A673 (cell line): Measurements from ENCODE around the gene ZNF189.

Source experiments
- EZH2 ChIP-seq: fragments of 200-600 bp; sonication (generic); IDR thresholded peaks from 2 replicates; pipeline ENCODE4 v1.6.1; 2017; ENCODE audit warnings: borderline replicate concordance, low read depth, mild to moderate bottlenecking, mixed read lengths, antibody characterized with exemption, low read length; ENCODE audit not compliant: poor library complexity, severe bottlenecking
- TF ChIP-seq, protein P1 (sequence below): fragments of 300-800, 200-600 bp; sonication (generic); conservative IDR thresholded peaks from 2 replicates; pipeline ENCODE4 v1.5.1; 2017; ENCODE audit warnings: low read depth, mild to moderate bottlenecking, antibody characterized with exemption, low read length, moderate library complexity, mixed read lengths

DNA sequence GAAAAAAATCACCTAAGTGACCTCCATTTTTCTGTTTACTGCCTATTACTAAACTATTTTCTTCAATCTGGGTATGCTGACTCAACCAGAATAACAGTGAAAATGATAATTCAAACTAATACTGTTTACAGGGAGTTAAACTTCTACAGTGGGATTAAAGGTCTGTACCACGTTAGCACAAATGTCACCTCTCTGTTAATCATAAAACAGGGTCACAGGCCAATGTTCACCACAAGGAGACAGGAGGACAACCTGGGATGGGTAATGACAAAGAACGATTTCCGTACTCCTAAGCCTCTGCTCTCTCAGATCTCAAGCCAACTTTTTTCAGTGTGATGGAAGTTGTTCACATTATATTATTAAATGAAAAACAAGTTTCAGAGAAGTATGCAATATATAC, 34.6 kb downstream of the ZNF189 start:
- TF ChIP-seq, protein P1, sequence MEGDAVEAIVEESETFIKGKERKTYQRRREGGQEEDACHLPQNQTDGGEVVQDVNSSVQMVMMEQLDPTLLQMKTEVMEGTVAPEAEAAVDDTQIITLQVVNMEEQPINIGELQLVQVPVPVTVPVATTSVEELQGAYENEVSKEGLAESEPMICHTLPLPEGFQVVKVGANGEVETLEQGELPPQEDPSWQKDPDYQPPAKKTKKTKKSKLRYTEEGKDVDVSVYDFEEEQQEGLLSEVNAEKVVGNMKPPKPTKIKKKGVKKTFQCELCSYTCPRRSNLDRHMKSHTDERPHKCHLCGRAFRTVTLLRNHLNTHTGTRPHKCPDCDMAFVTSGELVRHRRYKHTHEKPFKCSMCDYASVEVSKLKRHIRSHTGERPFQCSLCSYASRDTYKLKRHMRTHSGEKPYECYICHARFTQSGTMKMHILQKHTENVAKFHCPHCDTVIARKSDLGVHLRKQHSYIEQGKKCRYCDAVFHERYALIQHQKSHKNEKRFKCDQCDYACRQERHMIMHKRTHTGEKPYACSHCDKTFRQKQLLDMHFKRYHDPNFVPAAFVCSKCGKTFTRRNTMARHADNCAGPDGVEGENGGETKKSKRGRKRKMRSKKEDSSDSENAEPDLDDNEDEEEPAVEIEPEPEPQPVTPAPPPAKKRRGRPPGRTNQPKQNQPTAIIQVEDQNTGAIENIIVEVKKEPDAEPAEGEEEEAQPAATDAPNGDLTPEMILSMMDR, result no peak
- no peak for TF ChIP-seq EZH2
